ENCODE measurements around the gene MTG1.
A peak's percentile ranks its signal among the peaks of the same experiment; 100 is the strongest.

- TF ChIP-seq SRF (IDR thresholded peaks at IDR 0.05; ENCODE audit: low read depth in 2 of 2, low read length in 2 of 2): no peak
- TF ChIP-seq CTCF (IDR thresholded peaks at IDR 0.05 in 2 of 3, conservative IDR thresholded peaks at IDR 0.05 in 1 of 3; ENCODE audit: control insufficient read depth in 2 of 3, extremely low read depth in 1 of 3, insufficient read depth in 1 of 3, low read depth in 3 of 3, low read length in 3 of 3): no peak
- no peak for TF ChIP-seq TCF3 (IDR thresholded peaks at IDR 0.05; ENCODE audit: borderline replicate concordance, insufficient read depth, low read depth, low read length)
- TF ChIP-seq PKNOX1 (IDR thresholded peaks at IDR 0.05): 0 out of 2 replicates have a peak, but pooled peaks have one; percentile 11
- no peak for TF ChIP-seq USF2 (IDR thresholded peaks at IDR 0.05; ENCODE audit: borderline replicate concordance, low read depth, low read length)
- no peak for TF ChIP-seq EP300 (IDR thresholded peaks at IDR 0.05; ENCODE audit: borderline replicate concordance in 1 of 2, control insufficient read depth in 1 of 2, low read depth in 2 of 2, low read length in 2 of 2)
- no peak for TF ChIP-seq KDM1A (IDR thresholded peaks at IDR 0.05; ENCODE audit: borderline replicate concordance)
Observed at GRCh38 chr10:133378251-133379096, 15.5 kb upstream of the MTG1 start.
